Measurements from ENCODE around the gene HPGDS. TPM values are rescaled to one million over a fixed set of nuclear protein-coding genes. Genes with fewer than 3 reads are reported as not detected.

Gene HPGDS
- total and polyA plus RNA-seq, 4 donors, result 0.08 to 4.9 (median 0.18) TPM

- WGBS, result 84% methylated on average over 2 of the region's 2 CpGs
- Histone ChIP-seq H3K27ac (ENCODE audit: low read depth in 1 of 2, low read length in 2 of 2) (no peak overlapping the region), H3K9ac (ENCODE audit: low read depth in 1 of 2, low read length in 2 of 2) (no peak overlapping the region), H3K27me3 (ENCODE audit: control insufficient read depth in 4 of 4, insufficient read depth in 4 of 4, low read length in 3 of 4) (no peaks in the 10 kb centered on the region), H3K4me3 (ENCODE audit: low read depth in 1 of 3, low read length in 3 of 3) (no peak overlapping the region), H3K4me1 (ENCODE audit: control insufficient read depth in 4 of 4, insufficient read depth in 4 of 4, low read length in 3 of 4) (no peaks in the 10 kb centered on the region), H3K9me3 (ENCODE audit: control insufficient read depth in 4 of 4, low read length in 3 of 4) (no peaks in the 10 kb centered on the region), H3K36me3 (ENCODE audit: control insufficient read depth in 4 of 4, insufficient read depth in 3 of 4, low read depth in 1 of 4, low read length in 3 of 4) (no peaks in the 10 kb centered on the region)
- no peak for TF ChIP-seq NR2F2 (IDR thresholded peaks at IDR 0.05)
- TF ChIP-seq FOXA2 (IDR thresholded peaks at IDR 0.05), result no peak
- no peak for TF ChIP-seq TAF1 (conservative IDR thresholded peaks at IDR 0.05)
- no peak for TF ChIP-seq YY1 (IDR thresholded peaks at IDR 0.05)
- TF ChIP-seq, protein P1, sequence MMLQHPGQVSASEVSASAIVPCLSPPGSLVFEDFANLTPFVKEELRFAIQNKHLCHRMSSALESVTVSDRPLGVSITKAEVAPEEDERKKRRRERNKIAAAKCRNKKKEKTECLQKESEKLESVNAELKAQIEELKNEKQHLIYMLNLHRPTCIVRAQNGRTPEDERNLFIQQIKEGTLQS (IDR thresholded peaks at IDR 0.05), result no peak
- TF ChIP-seq, protein P2, sequence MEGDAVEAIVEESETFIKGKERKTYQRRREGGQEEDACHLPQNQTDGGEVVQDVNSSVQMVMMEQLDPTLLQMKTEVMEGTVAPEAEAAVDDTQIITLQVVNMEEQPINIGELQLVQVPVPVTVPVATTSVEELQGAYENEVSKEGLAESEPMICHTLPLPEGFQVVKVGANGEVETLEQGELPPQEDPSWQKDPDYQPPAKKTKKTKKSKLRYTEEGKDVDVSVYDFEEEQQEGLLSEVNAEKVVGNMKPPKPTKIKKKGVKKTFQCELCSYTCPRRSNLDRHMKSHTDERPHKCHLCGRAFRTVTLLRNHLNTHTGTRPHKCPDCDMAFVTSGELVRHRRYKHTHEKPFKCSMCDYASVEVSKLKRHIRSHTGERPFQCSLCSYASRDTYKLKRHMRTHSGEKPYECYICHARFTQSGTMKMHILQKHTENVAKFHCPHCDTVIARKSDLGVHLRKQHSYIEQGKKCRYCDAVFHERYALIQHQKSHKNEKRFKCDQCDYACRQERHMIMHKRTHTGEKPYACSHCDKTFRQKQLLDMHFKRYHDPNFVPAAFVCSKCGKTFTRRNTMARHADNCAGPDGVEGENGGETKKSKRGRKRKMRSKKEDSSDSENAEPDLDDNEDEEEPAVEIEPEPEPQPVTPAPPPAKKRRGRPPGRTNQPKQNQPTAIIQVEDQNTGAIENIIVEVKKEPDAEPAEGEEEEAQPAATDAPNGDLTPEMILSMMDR (IDR thresholded peaks at IDR 0.05; ENCODE audit: low read depth, low read length, missing input control), result no peak
- TF ChIP-seq, protein P3, sequence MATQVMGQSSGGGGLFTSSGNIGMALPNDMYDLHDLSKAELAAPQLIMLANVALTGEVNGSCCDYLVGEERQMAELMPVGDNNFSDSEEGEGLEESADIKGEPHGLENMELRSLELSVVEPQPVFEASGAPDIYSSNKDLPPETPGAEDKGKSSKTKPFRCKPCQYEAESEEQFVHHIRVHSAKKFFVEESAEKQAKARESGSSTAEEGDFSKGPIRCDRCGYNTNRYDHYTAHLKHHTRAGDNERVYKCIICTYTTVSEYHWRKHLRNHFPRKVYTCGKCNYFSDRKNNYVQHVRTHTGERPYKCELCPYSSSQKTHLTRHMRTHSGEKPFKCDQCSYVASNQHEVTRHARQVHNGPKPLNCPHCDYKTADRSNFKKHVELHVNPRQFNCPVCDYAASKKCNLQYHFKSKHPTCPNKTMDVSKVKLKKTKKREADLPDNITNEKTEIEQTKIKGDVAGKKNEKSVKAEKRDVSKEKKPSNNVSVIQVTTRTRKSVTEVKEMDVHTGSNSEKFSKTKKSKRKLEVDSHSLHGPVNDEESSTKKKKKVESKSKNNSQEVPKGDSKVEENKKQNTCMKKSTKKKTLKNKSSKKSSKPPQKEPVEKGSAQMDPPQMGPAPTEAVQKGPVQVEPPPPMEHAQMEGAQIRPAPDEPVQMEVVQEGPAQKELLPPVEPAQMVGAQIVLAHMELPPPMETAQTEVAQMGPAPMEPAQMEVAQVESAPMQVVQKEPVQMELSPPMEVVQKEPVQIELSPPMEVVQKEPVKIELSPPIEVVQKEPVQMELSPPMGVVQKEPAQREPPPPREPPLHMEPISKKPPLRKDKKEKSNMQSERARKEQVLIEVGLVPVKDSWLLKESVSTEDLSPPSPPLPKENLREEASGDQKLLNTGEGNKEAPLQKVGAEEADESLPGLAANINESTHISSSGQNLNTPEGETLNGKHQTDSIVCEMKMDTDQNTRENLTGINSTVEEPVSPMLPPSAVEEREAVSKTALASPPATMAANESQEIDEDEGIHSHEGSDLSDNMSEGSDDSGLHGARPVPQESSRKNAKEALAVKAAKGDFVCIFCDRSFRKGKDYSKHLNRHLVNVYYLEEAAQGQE (IDR thresholded peaks at IDR 0.05), result no peak
- no peak for TF ChIP-seq GABPA (IDR thresholded peaks at IDR 0.05 in 1 of 2, conservative IDR thresholded peaks at IDR 0.05 in 1 of 2)
- no peak for TF ChIP-seq RXRA (IDR thresholded peaks at IDR 0.05)
- no peak for TF ChIP-seq RAD21 (IDR thresholded peaks at IDR 0.05)
- no peak for DNase-seq (ENCODE audit: low spot score)
Measured at GRCh38 chr4:94359221-94359620, 16.6 kb upstream of the HPGDS start.

DNA sequence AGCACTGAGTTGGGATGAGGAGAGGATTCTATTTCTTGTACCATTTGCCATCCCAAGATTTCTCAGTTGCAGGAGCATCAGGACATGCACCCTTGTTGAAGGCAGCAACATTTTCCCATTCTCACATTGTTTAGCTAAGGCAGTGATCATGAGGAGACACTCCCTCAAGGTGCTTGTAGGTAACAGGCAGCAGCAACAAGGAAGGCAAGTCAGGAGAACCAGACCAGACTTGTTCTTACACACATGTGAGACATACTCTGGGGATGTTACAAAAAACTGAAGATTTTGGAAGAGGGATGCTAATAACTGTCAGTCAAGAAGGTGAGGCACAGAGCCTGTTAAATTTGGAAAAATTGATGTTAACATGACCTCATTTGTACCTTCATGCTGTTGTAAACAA lies 15.5 kb upstream of the HPGDS start:
- no peak for TF ChIP-seq YY1 (IDR thresholded peaks at IDR 0.05)
- TF ChIP-seq, protein P1 (IDR thresholded peaks at IDR 0.05), result no peak
- TF ChIP-seq EGR1 (IDR thresholded peaks at IDR 0.05; ENCODE audit: low read depth in 2 of 2), result no peak
- TF ChIP-seq FOXA2 (IDR thresholded peaks at IDR 0.05), result no peak
- TF ChIP-seq MAX (IDR thresholded peaks at IDR 0.05), result no peak
- TF ChIP-seq, protein P2 (IDR thresholded peaks at IDR 0.05; ENCODE audit: low read depth, low read length, missing input control), result no peak
- no peak for TF ChIP-seq TAF1 (conservative IDR thresholded peaks at IDR 0.05)
- TF ChIP-seq FOXA1 (IDR thresholded peaks at IDR 0.05), result no peak
- TF ChIP-seq NR2F2 (IDR thresholded peaks at IDR 0.05), result no peak
- TF ChIP-seq ZBTB33 (IDR thresholded peaks at IDR 0.05), result no peak
- no peak for TF ChIP-seq GABPA (IDR thresholded peaks at IDR 0.05 in 1 of 2, conservative IDR thresholded peaks at IDR 0.05 in 1 of 2)
- TF ChIP-seq HNF4A (conservative IDR thresholded peaks at IDR 0.05), result no peak
- TF ChIP-seq, protein P3 (IDR thresholded peaks at IDR 0.05), result no peak
- TF ChIP-seq RAD21 (IDR thresholded peaks at IDR 0.05), result no peak
- no peak for TF ChIP-seq HNF4G (IDR thresholded peaks at IDR 0.05)
- no peak for TF ChIP-seq JUND (IDR thresholded peaks at IDR 0.05)
- Histone ChIP-seq H3K36me3 (ENCODE audit: control insufficient read depth in 4 of 4, insufficient read depth in 3 of 4, low read depth in 1 of 4, low read length in 3 of 4) (no peaks in the 10 kb centered on the region), H3K9ac (ENCODE audit: low read depth in 1 of 2, low read length in 2 of 2) (no peak overlapping the region), H3K4me3 (ENCODE audit: low read depth in 1 of 3, low read length in 3 of 3) (no peak overlapping the region), H3K9me3 (ENCODE audit: control insufficient read depth in 4 of 4, low read length in 3 of 4) (no peaks in the 10 kb centered on the region), H3K27me3 (ENCODE audit: control insufficient read depth in 4 of 4, insufficient read depth in 4 of 4, low read length in 3 of 4) (no peaks in the 10 kb centered on the region), H3K27ac (ENCODE audit: low read depth in 1 of 2, low read length in 2 of 2) (no peak overlapping the region), H3K4me1 (ENCODE audit: control insufficient read depth in 4 of 4, insufficient read depth in 4 of 4, low read length in 3 of 4) (no peaks in the 10 kb centered on the region)
- DNase-seq (ENCODE audit: low spot score), result no peak

Measured in liver (tissue), 9 donors.